Neural cell (in vitro differentiated cells): ENCODE measurements around the gene MYO10. TPM values are rescaled to one million over a fixed set of nuclear protein-coding genes. Genes with fewer than 3 reads are reported as not detected.

Experiments used
- H2AFZ ChIP-seq: fragments of 200-600, 300-800 bp; sonication (generic), shearing (Covaris generic); 2 replicates; pipeline ENCODE4 v1.6.0; 2014; ENCODE audit warnings: low read depth, mild to moderate bottlenecking, antibody characterized with exemption, low read length, moderate library complexity
- H3F3A ChIP-seq: fragments of 200-600 bp; shearing (Covaris generic); 2 replicates; pipeline ENCODE4 v1.6.1; 2016; ENCODE audit warnings: mild to moderate bottlenecking, moderate library complexity, mixed read lengths, antibody characterized with exemption, low read length; ENCODE audit not compliant: insufficient read depth, poor library complexity, severe bottlenecking
- H3K27ac ChIP-seq: fragments of 200-600, 300-800 bp; sonication (generic), shearing (Covaris generic); 2 replicates; pipeline ENCODE4 v1.5.1; 2014; ENCODE audit warnings: mild to moderate bottlenecking, low read length, moderate library complexity
- H3K27me3 ChIP-seq: fragments of 300-800, 200-600 bp; sonication (generic), shearing (Covaris generic); 2 replicates; pipeline ENCODE4 v1.6.0; 2014; ENCODE audit warnings: mild to moderate bottlenecking, low read depth, low read length, moderate library complexity; ENCODE audit not compliant: insufficient read depth
- H3K36me3 ChIP-seq: fragments of 300-800, 200-600 bp; sonication (generic), shearing (Covaris generic); 2 replicates; pipeline ENCODE4 v1.5.1; 2014; ENCODE audit warnings: mild to moderate bottlenecking, antibody characterized with exemption, low read length, moderate library complexity; ENCODE audit not compliant: insufficient read depth
- H3K4me2 ChIP-seq: fragments of 300-800, 200-600 bp; sonication (generic), shearing (Covaris generic); 2 replicates; pipeline ENCODE4 v1.6.0; 2014; ENCODE audit warnings: mild to moderate bottlenecking, low read length
- H3K4me3 ChIP-seq: fragments of 300-800, 200-600 bp; sonication (generic), shearing (Covaris generic); 2 replicates; pipeline ENCODE4 v1.5.1; 2014; ENCODE audit warnings: mild to moderate bottlenecking, low read length, moderate library complexity
- H3K79me2 ChIP-seq: fragments of 200-600 bp; shearing (Covaris generic); replicated peaks from 2 replicates; pipeline ENCODE4 v1.6.0; 2014; ENCODE audit warnings: mild to moderate bottlenecking, low read length, moderate library complexity; ENCODE audit not compliant: insufficient read depth
- H3K9ac ChIP-seq: fragments of 300-800, 200-600 bp; sonication (generic), shearing (Covaris generic); 2 replicates; pipeline ENCODE4 v1.6.1; 2016; ENCODE audit warnings: mild to moderate bottlenecking, low read length, mixed read lengths
- H3K9me2 ChIP-seq: fragments of 200-600 bp; shearing (Covaris generic); 2 replicates; pipeline ENCODE4 v1.6.1; 2016; ENCODE audit warnings: mild to moderate bottlenecking, low read length, mixed read lengths; ENCODE audit not compliant: insufficient read depth
- H3K9me3 ChIP-seq: fragments of 200-600, 300-800 bp; sonication (generic), shearing (Covaris generic); 2 replicates; pipeline ENCODE4 v1.6.1; 2016; ENCODE audit warnings: mild to moderate bottlenecking, mixed run types, low read length, moderate library complexity, mixed read lengths
- H4K20me1 ChIP-seq: fragments of 200-600 bp; shearing (Covaris generic); 2 replicates; pipeline ENCODE4 v1.6.1; 2016; ENCODE audit warnings: mild to moderate bottlenecking, mixed run types; ENCODE audit not compliant: insufficient read depth
- CTCF ChIP-seq: fragments of 450-650 bp; IDR thresholded peaks from 2 replicates; pipeline ENCODE4 v1.5.1; 2014; ENCODE audit warnings: antibody characterized with exemption, mild to moderate bottlenecking, moderate library complexity; ENCODE audit not compliant: poor library complexity, severe bottlenecking
- EP300 ChIP-seq: fragments of 450-650 bp; conservative IDR thresholded peaks from 2 replicates; pipeline ENCODE4 v1.6.1; 2014; ENCODE audit warnings: antibody characterized with exemption, mild to moderate bottlenecking, moderate library complexity; ENCODE audit not compliant: poor library complexity, severe bottlenecking
- EZH2 ChIP-seq: fragments of 200-600, 300-800 bp; shearing (Covaris generic), sonication (generic); IDR thresholded peaks from 2 replicates; pipeline ENCODE4 v1.6.1; 2014; ENCODE audit warnings: antibody characterized with exemption, low read length, borderline replicate concordance, mild to moderate bottlenecking; ENCODE audit not compliant: insufficient read depth, poor library complexity, severe bottlenecking
- MXI1 ChIP-seq: fragments of 450-650 bp; conservative IDR thresholded peaks from 2 replicates; pipeline ENCODE4 v1.6.1; 2014; ENCODE audit warnings: antibody characterized with exemption, mild to moderate bottlenecking; ENCODE audit not compliant: poor library complexity, severe bottlenecking
- POLR2AphosphoS5 ChIP-seq: IDR thresholded peaks from 2 replicates; pipeline ENCODE4 v1.6.1; 2012
- RAD21 ChIP-seq: fragments of 450-650 bp; conservative IDR thresholded peaks from 2 replicates; pipeline ENCODE4 v1.6.1; 2014; ENCODE audit warnings: antibody characterized with exemption, mild to moderate bottlenecking, moderate library complexity
- REST ChIP-seq: IDR thresholded peaks from 2 replicates; pipeline ENCODE4 v1.6.1; 2012; ENCODE audit warnings: borderline replicate concordance
- SMC3 ChIP-seq: fragments of 450-650 bp; conservative IDR thresholded peaks from 2 replicates; pipeline ENCODE4 v1.6.1; 2014; ENCODE audit warnings: antibody characterized with exemption, mild to moderate bottlenecking, moderate library complexity; ENCODE audit not compliant: poor library complexity
- TAF1 ChIP-seq: IDR thresholded peaks from 2 replicates; pipeline ENCODE4 v1.6.1; 2012; ENCODE audit warnings: low read depth
- polyA plus RNA-seq: library from polyadenylated mRNA; depleted of rRNA; stranded (reverse); fragments of >200 nt; gene quantifications from 2 replicates; pipeline ENCODE4 v1.2.3, GENCODE V29; 2014

The MYO10 gene
- polyA plus RNA-seq, 1 donor from 2014 or later: 3.2 TPM

- H2AFZ ChIP-seq: no peak overlapping the region
- no peaks in the 10 kb centered on the region for H3K9me2 ChIP-seq
- H4K20me1 ChIP-seq: no peaks in the 10 kb centered on the region
- no peaks in the 10 kb centered on the region for H3F3A ChIP-seq
- no peaks in the 10 kb centered on the region for H3K79me2 ChIP-seq
- H3K36me3 ChIP-seq: no peaks in the 10 kb centered on the region
- TF ChIP-seq RAD21 (no peak), REST (no peak), MXI1 (no peak), SMC3 (no peak), EP300 (no peak), CTCF (no peak), EZH2 (no peak), POLR2AphosphoS5 (no peak), TAF1 (no peak)
- no peaks in the 10 kb centered on the region for H3K27me3 ChIP-seq
- no peaks in the 10 kb centered on the region for H3K9me3 ChIP-seq
- H3K4me2 ChIP-seq: no peak overlapping the region
- H3K4me3 ChIP-seq: no peak overlapping the region
- no peak overlapping the region for H3K27ac ChIP-seq
- H3K9ac ChIP-seq: no peak overlapping the region
Measured at GRCh38 chr5:16978296-16978695, 42.2 kb upstream of the MYO10 start.

- no peaks in the 10 kb centered on the region for H3K79me2 ChIP-seq
- H3K9me2 ChIP-seq: no peaks in the 10 kb centered on the region
- no peak overlapping the region for H2AFZ ChIP-seq
- no peak for TF ChIP-seq TAF1
- no peak for TF ChIP-seq MXI1
- TF ChIP-seq CTCF: no peak
- no peak for TF ChIP-seq REST
- no peak for TF ChIP-seq EP300
- TF ChIP-seq RAD21: no peak
- no peak for TF ChIP-seq POLR2AphosphoS5
- H4K20me1 ChIP-seq: no peaks in the 10 kb centered on the region
- H3K36me3 ChIP-seq: no peaks in the 10 kb centered on the region
- no peaks in the 10 kb centered on the region for H3K9me3 ChIP-seq
- H3K27ac ChIP-seq: no peak overlapping the region
- no peak overlapping the region for H3K4me3 ChIP-seq
- no peaks in the 10 kb centered on the region for H3F3A ChIP-seq
- H3K4me2 ChIP-seq: no peak overlapping the region
- H3K27me3 ChIP-seq: no peaks in the 10 kb centered on the region
- H3K9ac ChIP-seq: no peak overlapping the region
Measured at GRCh38 chr5:16976625-16977008, 40.5 kb upstream of the MYO10 start.
